Measurements from ENCODE around the gene TRABD2B.

GRCh38 chr1:47915677-47916353, 81.4 kb downstream of the TRABD2B start:
- TF ChIP-seq EZH2 (IDR thresholded peaks at IDR 0.05; ENCODE audit: borderline replicate concordance, low read depth, low read length, severe bottlenecking) (no peak), JUN (IDR thresholded peaks at IDR 0.05; ENCODE audit: borderline replicate concordance, insufficient read depth, insufficient read length, low read depth) (no peak), CTCF (IDR thresholded peaks at IDR 0.05; ENCODE audit: extremely low read depth in 1 of 2, insufficient read depth in 1 of 2, low read depth in 1 of 2, low read length in 2 of 2) (no peak), POLR2A (IDR thresholded peaks at IDR 0.05; ENCODE audit: low read depth, low read length) (no peak), POLR2AphosphoS5 (IDR thresholded peaks at IDR 0.05; ENCODE audit: insufficient read depth, low read depth, low read length) (no peak)
